ENCODE results near the gene TMEM151B. TPM values are rescaled to one million over a fixed set of nuclear protein-coding genes. Genes with fewer than 3 reads are reported as not detected.

TMEM151B gene
- total RNA-seq, 1 donor from 2014 or later, result 0.09 TPM

- H2AFZ ChIP-seq (ENCODE audit: low read depth, low read length), result no peak overlapping the region
- no peak overlapping the region for H3K9ac ChIP-seq (ENCODE audit: low read length)
- TF ChIP-seq CTCF (IDR thresholded peaks at IDR 0.05; ENCODE audit: insufficient read depth, low read depth, low read length) (no peak), EZH2 (IDR thresholded peaks at IDR 0.05; ENCODE audit: insufficient read depth, low read length) (no peak)
- peak overlapping the region; percentile 3 for H3K4me3 Mint-ChIP-seq (ENCODE audit: unreplicated experiment)
- peak overlapping the region; percentile 43 for H3K27ac Mint-ChIP-seq (ENCODE audit: unreplicated experiment)
- peaks cover 29% of the 10 kb centered on the region for H3K4me1 Mint-ChIP-seq (ENCODE audit: low read depth, unreplicated experiment)
- no peaks in the 10 kb centered on the region for H3K9me3 Mint-ChIP-seq (ENCODE audit: unreplicated experiment)
- no peaks in the 10 kb centered on the region for H3K36me3 Mint-ChIP-seq (ENCODE audit: low read depth, unreplicated experiment)
- H3K27me3 Mint-ChIP-seq (ENCODE audit: low read depth, unreplicated experiment), result peaks cover 3% of the 10 kb centered on the region
- DNase-seq (ENCODE audit: low read depth), result no peak
- H4K20me1 ChIP-seq (ENCODE audit: insufficient read depth, low read length), result no peaks in the 10 kb centered on the region
- no peaks in the 10 kb centered on the region for H3K9me3 ChIP-seq (ENCODE audit: insufficient read depth, low read depth, low read length)
- no peaks in the 10 kb centered on the region for H3K27me3 ChIP-seq (ENCODE audit: insufficient read depth, low read length)
- H3K27ac ChIP-seq (ENCODE audit: low read depth, low read length), result no peak overlapping the region
- H3K79me2 ChIP-seq (ENCODE audit: insufficient read depth, low read length), result no peaks in the 10 kb centered on the region
- FAIRE-seq, result no peak
- peaks cover 32% of the 10 kb centered on the region for H3K4me1 ChIP-seq (ENCODE audit: insufficient read depth, low read length)
- no peak overlapping the region for H3K4me3 ChIP-seq (ENCODE audit: insufficient read depth, low read depth, low read length)
- H3K4me2 ChIP-seq (ENCODE audit: low read length), result no peak overlapping the region
- H3K36me3 ChIP-seq (ENCODE audit: insufficient read depth, low read length), result no peaks in the 10 kb centered on the region
These were observed 31.4 kb upstream of the TMEM151B start for GRCh38 chr6:44238687-44239350.

- DNase-seq (ENCODE audit: low read depth), result no peak
- H3K4me3 Mint-ChIP-seq (ENCODE audit: unreplicated experiment), result no peak overlapping the region
These were observed 26.9 kb upstream of the TMEM151B start for GRCh38 chr6:44243345-44243744.

More at GRCh38 chr6:44243345-44243744, 26.9 kb upstream of the TMEM151B start:
- H3K4me1 Mint-ChIP-seq (ENCODE audit: low read depth, unreplicated experiment), result peaks cover 3% of the 10 kb centered on the region
- TF ChIP-seq EZH2 (IDR thresholded peaks at IDR 0.05; ENCODE audit: insufficient read depth, low read length) (no peak), CTCF (IDR thresholded peaks at IDR 0.05; ENCODE audit: insufficient read depth, low read depth, low read length) (no peak)
- Histone ChIP-seq H3K4me3 (ENCODE audit: insufficient read depth, low read depth, low read length) (no peak overlapping the region), H3K79me2 (ENCODE audit: insufficient read depth, low read length) (peaks cover 19% of the 10 kb centered on the region), H3K27ac (ENCODE audit: low read depth, low read length) (no peak overlapping the region), H3K27me3 (ENCODE audit: insufficient read depth, low read length) (no peaks in the 10 kb centered on the region), H3K9ac (ENCODE audit: low read length) (no peak overlapping the region), H3K9me3 (ENCODE audit: insufficient read depth, low read depth, low read length) (no peaks in the 10 kb centered on the region), H4K20me1 (ENCODE audit: insufficient read depth, low read length) (peaks cover 14% of the 10 kb centered on the region), H2AFZ (ENCODE audit: low read depth, low read length) (no peak overlapping the region), H3K4me2 (ENCODE audit: low read length) (no peak overlapping the region), H3K36me3 (ENCODE audit: insufficient read depth, low read length) (peaks cover 3% of the 10 kb centered on the region), H3K4me1 (ENCODE audit: insufficient read depth, low read length) (peaks cover 6% of the 10 kb centered on the region)
- peaks cover 3% of the 10 kb centered on the region for H3K27me3 Mint-ChIP-seq (ENCODE audit: low read depth, unreplicated experiment)
- no peak overlapping the region for H3K27ac Mint-ChIP-seq (ENCODE audit: unreplicated experiment)
- no peak for FAIRE-seq
- H3K9me3 Mint-ChIP-seq (ENCODE audit: unreplicated experiment), result peaks cover 3% of the 10 kb centered on the region
- H3K36me3 Mint-ChIP-seq (ENCODE audit: low read depth, unreplicated experiment), result peaks cover 5% of the 10 kb centered on the region

All from astrocyte (in vitro differentiated cells and primary cell).